ENCODE results near the gene BRPF1.

The BRPF1 gene

GRCh38 chr3:9754678-9755077, 23.1 kb downstream of the BRPF1 start:
- Histone ChIP-seq H3K9me3 (ENCODE audit: severe bottlenecking) (no peaks in the 10 kb centered on the region), H3K27me3 (ENCODE audit: insufficient read depth, poor library complexity, severe bottlenecking) (no peaks in the 10 kb centered on the region), H3K4me1 (ENCODE audit: insufficient read depth, poor library complexity, severe bottlenecking) (peaks cover 3% of the 10 kb centered on the region), H3K27ac (ENCODE audit: poor library complexity, severe bottlenecking) (peak overlapping the region; percentile 50), H3K36me3 (ENCODE audit: low read depth) (peaks cover 50% of the 10 kb centered on the region), H3K4me3 (ENCODE audit: severe bottlenecking) (no peak overlapping the region)
- no peak for ATAC-seq (ENCODE audit: low read depth)
- DNase-seq (ENCODE audit: low spot score) = no peak
- no peak for TF ChIP-seq CTCF (IDR thresholded peaks at IDR 0.05; ENCODE audit: poor library complexity, severe bottlenecking)

GRCh38 chr3:9757427-9757826, 25.9 kb downstream of the BRPF1 start:
- Histone ChIP-seq H3K4me1 (ENCODE audit: insufficient read depth, poor library complexity, severe bottlenecking) (peaks cover 3% of the 10 kb centered on the region), H3K36me3 (ENCODE audit: low read depth) (peaks cover 35% of the 10 kb centered on the region), H3K27ac (ENCODE audit: poor library complexity, severe bottlenecking) (no peak overlapping the region), H3K4me3 (ENCODE audit: severe bottlenecking) (no peak overlapping the region), H3K27me3 (ENCODE audit: insufficient read depth, poor library complexity, severe bottlenecking) (no peaks in the 10 kb centered on the region), H3K9me3 (ENCODE audit: severe bottlenecking) (no peaks in the 10 kb centered on the region)
- TF ChIP-seq CTCF (IDR thresholded peaks at IDR 0.05; ENCODE audit: poor library complexity, severe bottlenecking) = no peak
- ATAC-seq (ENCODE audit: low read depth) (no peak), DNase-seq (ENCODE audit: low spot score) (no peak)

DNA sequence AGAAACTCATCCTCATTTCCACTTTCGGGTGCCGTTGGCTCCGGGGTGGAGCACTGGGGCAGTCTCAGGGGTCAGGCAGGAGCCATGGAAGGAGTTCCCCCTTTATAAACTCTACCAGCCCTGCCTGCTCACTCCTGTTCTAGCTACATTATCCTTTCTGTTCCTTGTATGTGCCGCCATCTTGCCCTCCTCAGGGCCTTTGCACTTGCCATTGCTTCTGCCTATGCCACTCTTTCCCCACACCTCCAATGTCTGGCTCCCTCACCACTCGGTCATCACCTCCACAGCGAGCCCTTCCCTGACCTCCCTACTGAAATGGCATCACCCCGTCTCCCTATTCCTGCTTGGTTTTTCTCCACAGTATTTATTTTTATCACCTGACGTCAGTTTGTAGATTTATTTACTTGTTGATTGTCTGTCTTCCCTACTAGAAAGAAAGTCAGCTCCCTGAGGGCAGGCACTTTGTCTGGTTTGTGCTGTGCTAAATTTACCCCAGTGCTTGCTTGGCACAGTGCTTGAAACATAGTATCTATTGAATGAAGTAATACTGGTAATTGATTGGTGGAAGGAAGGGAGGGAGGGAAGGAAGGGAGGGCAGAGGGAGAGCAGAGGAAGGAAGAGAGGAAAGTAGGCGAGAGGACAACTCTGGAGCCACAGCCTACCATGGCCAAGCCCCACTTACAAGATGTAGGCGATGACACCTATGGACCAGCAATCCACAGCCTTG, 29.4 kb downstream of the BRPF1 start:
- H3K27me3 ChIP-seq (ENCODE audit: insufficient read depth, poor library complexity, severe bottlenecking) = no peaks in the 10 kb centered on the region
- peaks cover 29% of the 10 kb centered on the region for H3K36me3 ChIP-seq (ENCODE audit: low read depth)
- H3K4me3 ChIP-seq (ENCODE audit: severe bottlenecking) = no peak overlapping the region
- no peaks in the 10 kb centered on the region for H3K9me3 ChIP-seq (ENCODE audit: severe bottlenecking)
- no peaks in the 10 kb centered on the region for H3K4me1 ChIP-seq (ENCODE audit: insufficient read depth, poor library complexity, severe bottlenecking)
- no peak for TF ChIP-seq CTCF (IDR thresholded peaks at IDR 0.05; ENCODE audit: poor library complexity, severe bottlenecking)
- DNase-seq (ENCODE audit: low spot score) = no peak
- no peak overlapping the region for H3K27ac ChIP-seq (ENCODE audit: poor library complexity, severe bottlenecking)
- ATAC-seq (ENCODE audit: low read depth) = no peak

- peaks cover 19% of the 10 kb centered on the region for H3K36me3 ChIP-seq (ENCODE audit: low read depth)
- no peaks in the 10 kb centered on the region for H3K4me1 ChIP-seq (ENCODE audit: insufficient read depth, poor library complexity, severe bottlenecking)
- no peaks in the 10 kb centered on the region for H3K27me3 ChIP-seq (ENCODE audit: insufficient read depth, poor library complexity, severe bottlenecking)
- no peak overlapping the region for H3K27ac ChIP-seq (ENCODE audit: poor library complexity, severe bottlenecking)
- DNase-seq (ENCODE audit: low spot score) (no peak), ATAC-seq (ENCODE audit: low read depth) (no peak)
- H3K4me3 ChIP-seq (ENCODE audit: severe bottlenecking) = no peak overlapping the region
- no peaks in the 10 kb centered on the region for H3K9me3 ChIP-seq (ENCODE audit: severe bottlenecking)
- TF ChIP-seq CTCF (IDR thresholded peaks at IDR 0.05; ENCODE audit: poor library complexity, severe bottlenecking) = no peak
These were observed 30.4 kb downstream of the BRPF1 start for GRCh38 chr3:9761919-9762318.

DNA sequence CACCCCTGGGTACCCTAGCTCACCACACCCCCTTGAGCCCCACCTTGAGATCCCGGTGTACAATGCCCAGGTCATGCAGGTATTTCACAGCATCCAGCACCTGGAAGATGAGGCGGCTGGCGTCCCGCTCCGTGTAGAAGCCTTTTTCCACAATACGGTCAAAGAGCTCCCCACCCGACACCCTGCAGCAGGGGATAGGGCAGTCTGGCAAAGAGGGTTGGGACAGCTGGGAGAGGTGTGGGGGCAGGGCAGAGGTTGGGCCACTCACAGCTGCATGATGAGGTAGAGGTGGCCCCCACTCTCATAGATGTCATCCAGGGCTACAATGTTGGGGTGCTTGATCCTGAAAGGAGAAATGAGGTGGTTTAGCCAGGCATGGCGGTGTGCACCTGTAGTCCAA, 31.3 kb downstream of the BRPF1 start:
- Histone ChIP-seq H3K4me1 (ENCODE audit: insufficient read depth, poor library complexity, severe bottlenecking) (no peaks in the 10 kb centered on the region), H3K36me3 (ENCODE audit: low read depth) (peaks cover 14% of the 10 kb centered on the region; the same call in 1 of the 2 replicates), H3K27me3 (ENCODE audit: insufficient read depth, poor library complexity, severe bottlenecking) (no peaks in the 10 kb centered on the region), H3K27ac (ENCODE audit: poor library complexity, severe bottlenecking) (no peak overlapping the region), H3K4me3 (ENCODE audit: severe bottlenecking) (no peak overlapping the region), H3K9me3 (ENCODE audit: severe bottlenecking) (no peaks in the 10 kb centered on the region)
- no peak for DNase-seq (ENCODE audit: low spot score)
- ATAC-seq (ENCODE audit: low read depth) = no peak
- TF ChIP-seq CTCF (IDR thresholded peaks at IDR 0.05; ENCODE audit: poor library complexity, severe bottlenecking) = no peak
